IMR-90 (cell line): ENCODE data around the gene TYRO3. TPM values are rescaled to one million over a fixed set of nuclear protein-coding genes. Genes with fewer than 3 reads are reported as not detected.
A peak's percentile ranks its signal among the peaks of the same experiment; 100 is the strongest.

Experiments used
- ATAC-seq: fragments of 200-7000 bp; cut with Tn5 transposase; 2 replicates; pipeline ENCODE4 v1.9.1; 2020; ENCODE audit warnings: low read depth, mild to moderate bottlenecking, moderate library complexity
- BruUV-seq: library from RNA; stranded (reverse); fragments of 400-500 nt; replicated peaks from 2 replicates; lab custom pipeline; 2021; lab: Mats Ljungman, UMichigan
- CTCF ChIA-PET: fragments of 300-600 bp; formaldehyde crosslinking; extraction: SDS; loops from one replicate; lab custom pipeline; 2021; ENCODE audit warnings: antibody characterized with exemption; lab: Yijun Ruan, JAX
- POLR2A ChIA-PET: fragments of 300-600 bp; sonication (Branson Sonifier 250); formaldehyde crosslinking; loops from one replicate; lab custom pipeline; 2022; ENCODE audit warnings: antibody characterized with exemption; ENCODE audit not compliant: unreplicated experiment; lab: Charles Lee
- DNase-seq: peaks from one replicate; pipeline ENCODE4 v3.0.0; 2013
- H2AFZ ChIP-seq: replicated peaks from 2 replicates; pipeline ENCODE3; 2013; ENCODE audit warnings: low read length, mild to moderate bottlenecking; ENCODE audit not compliant: poor library complexity
- H2AK5ac ChIP-seq: 2 replicates; pipeline ENCODE4 v1.6.1; 2013; ENCODE audit warnings: low read depth, low read length, inconsistent platforms
- H2AK9ac ChIP-seq: replicated peaks from 2 replicates; pipeline ENCODE3; 2013; ENCODE audit warnings: mild to moderate bottlenecking, low read depth, low read length, moderate library complexity; ENCODE audit not compliant: poor library complexity
- H2BK120ac ChIP-seq: 2 replicates; pipeline ENCODE4 v1.6.1; 2013; ENCODE audit warnings: low read depth, low read length, inconsistent platforms
- H2BK15ac ChIP-seq: 3 replicates; pipeline ENCODE4 v1.6.1; 2013; ENCODE audit warnings: low read depth, low read length, inconsistent platforms
- H2BK20ac ChIP-seq: 2 replicates; pipeline ENCODE4 v1.6.1; 2013; ENCODE audit warnings: low read depth, mild to moderate bottlenecking, inconsistent platforms, low read length, moderate library complexity
- H2BK5ac ChIP-seq: 2 replicates; pipeline ENCODE4 v1.6.1; 2013; ENCODE audit warnings: mild to moderate bottlenecking, low read depth, low read length, inconsistent platforms; ENCODE audit not compliant: poor library complexity, severe bottlenecking
- H3K14ac ChIP-seq: replicated peaks from 2 replicates; pipeline ENCODE4 v1.6.1; 2013; ENCODE audit warnings: low read depth, low read length, inconsistent platforms
- H3K18ac ChIP-seq: 2 replicates; pipeline ENCODE4 v1.6.1; 2013; ENCODE audit warnings: low read depth, low read length, control low read depth
- H3K23ac ChIP-seq: 2 replicates; pipeline ENCODE4 v1.6.1; 2013; ENCODE audit warnings: low read depth, low read length, inconsistent platforms
- H3K27ac ChIP-seq: 2 replicates; pipeline ENCODE4 v1.5.1; 2013; ENCODE audit warnings: mild to moderate bottlenecking, control low read depth, low read length; ENCODE audit not compliant: insufficient read depth
- H3K27me3 ChIP-seq: 2 replicates; pipeline ENCODE4 v1.6.1; 2013; ENCODE audit warnings: low read length; ENCODE audit not compliant: control insufficient read depth, insufficient read depth
- H3K36me3 ChIP-seq: 2 replicates; pipeline ENCODE4 v1.6.1; 2013; ENCODE audit warnings: low read length, mixed read lengths; ENCODE audit not compliant: control insufficient read depth, insufficient read depth
- H3K4ac ChIP-seq: 2 replicates; pipeline ENCODE4 v1.6.1; 2013; ENCODE audit warnings: low read depth, low read length, inconsistent platforms
- H3K4me1 ChIP-seq: 2 replicates; pipeline ENCODE4 v1.6.1; 2013; ENCODE audit warnings: low read length, mixed read lengths; ENCODE audit not compliant: control insufficient read depth, insufficient read depth
- H3K4me2 ChIP-seq: 2 replicates; pipeline ENCODE4 v1.6.1; 2013; ENCODE audit warnings: low read depth, mild to moderate bottlenecking, control low read depth, low read length, moderate library complexity
- H3K4me3 ChIP-seq: 2 replicates; pipeline ENCODE4 v1.5.1; 2013; ENCODE audit warnings: low read depth, mild to moderate bottlenecking, control low read depth, low read length, moderate library complexity; ENCODE audit not compliant: insufficient read depth
- H3K56ac ChIP-seq: 2 replicates; pipeline ENCODE4 v1.6.1; 2013; ENCODE audit warnings: low read length, inconsistent platforms; ENCODE audit not compliant: insufficient read depth; ENCODE audit errors: extremely low read depth
- H3K79me1 ChIP-seq, 2 experiments: 2 replicates each; pipeline ENCODE4 v1.6.1; 2013; ENCODE audit warnings: low read length in 2 of 2, inconsistent platforms in 1 of 2, low read depth in 1 of 2
- H3K9ac ChIP-seq: 2 replicates; pipeline ENCODE4 v1.6.1; 2013; ENCODE audit warnings: low read depth, low read length, control low read depth
- H3K9me1 ChIP-seq: 2 replicates; pipeline ENCODE4 v1.6.1; 2013; ENCODE audit warnings: low read length, inconsistent platforms; ENCODE audit not compliant: insufficient read depth
- H3K9me3 ChIP-seq: 2 replicates; pipeline ENCODE4 v1.6.1; 2013; ENCODE audit warnings: low read length; ENCODE audit not compliant: control insufficient read depth, insufficient read depth
- H4K20me1 ChIP-seq: 2 replicates; pipeline ENCODE4 v1.6.1; 2013; ENCODE audit warnings: low read length, inconsistent platforms; ENCODE audit not compliant: insufficient read depth
- H4K5ac ChIP-seq: 2 replicates; pipeline ENCODE4 v1.6.1; 2013; ENCODE audit warnings: mild to moderate bottlenecking, low read depth, low read length, control low read depth
- H4K8ac ChIP-seq, 2 experiments: 2 replicates each; pipeline ENCODE4 v1.6.1; 2013; ENCODE audit warnings: low read depth in 2 of 2, low read length in 2 of 2, control low read depth in 1 of 2, inconsistent platforms in 1 of 2
- H4K91ac ChIP-seq: 2 replicates; pipeline ENCODE4 v1.6.1; 2013; ENCODE audit warnings: low read depth, low read length, inconsistent platforms; ENCODE audit not compliant: insufficient read depth
- BHLHE40 ChIP-seq: fragments of 150-350 bp; IDR thresholded peaks from 2 replicates; pipeline ENCODE4 v1.6.1; 2016; ENCODE audit warnings: mild to moderate bottlenecking, low read depth, low read length
- CEBPB ChIP-seq: IDR thresholded peaks from 2 replicates; pipeline ENCODE4 v1.6.1; 2012; ENCODE audit warnings: low read depth, low read length, improper control_type of control experiment
- CHD1 ChIP-seq: IDR thresholded peaks from 2 replicates; pipeline ENCODE4 v1.6.1; 2012; ENCODE audit warnings: low read depth, low read length, improper control_type of control experiment
- FOS ChIP-seq: fragments of 150-350 bp; IDR thresholded peaks from 2 replicates; pipeline ENCODE4 v1.6.1; 2016; ENCODE audit warnings: low read depth, low read length
- MAFK ChIP-seq: IDR thresholded peaks from 2 replicates; pipeline ENCODE4 v1.6.1; 2012; ENCODE audit warnings: low read depth, low read length, improper control_type of control experiment
- MAZ ChIP-seq: IDR thresholded peaks from 2 replicates; pipeline ENCODE4 v1.6.1; 2012; ENCODE audit warnings: low read depth, mild to moderate bottlenecking, low read length, improper control_type of control experiment, moderate library complexity, borderline replicate concordance
- MXI1 ChIP-seq: IDR thresholded peaks from 2 replicates; pipeline ENCODE4 v1.6.1; 2012; ENCODE audit warnings: low read depth, mild to moderate bottlenecking, low read length, moderate library complexity, borderline replicate concordance
- NFE2L2 ChIP-seq: fragments of 150-350 bp; IDR thresholded peaks from 2 replicates; pipeline ENCODE4 v1.6.1; 2016; ENCODE audit warnings: low read depth, mild to moderate bottlenecking, low read length
- POLR2A ChIP-seq: IDR thresholded peaks from 2 replicates; pipeline ENCODE4 v1.6.1; 2012; ENCODE audit warnings: mild to moderate bottlenecking, low read depth, low read length
- RAD21 ChIP-seq: IDR thresholded peaks from 2 replicates; pipeline ENCODE4 v1.6.1; 2012; ENCODE audit warnings: low read length, improper control_type of control experiment
- RCOR1 ChIP-seq: IDR thresholded peaks from 2 replicates; pipeline ENCODE4 v1.6.1; 2012; ENCODE audit warnings: mild to moderate bottlenecking, low read length, improper control_type of control experiment; ENCODE audit not compliant: insufficient replicate concordance
- RFX5 ChIP-seq: IDR thresholded peaks from 2 replicates; pipeline ENCODE4 v1.8.0; 2012; ENCODE audit warnings: low read depth, mild to moderate bottlenecking, low read length, moderate library complexity
- SMC3 ChIP-seq: fragments of 150-350 bp; IDR thresholded peaks from 2 replicates; pipeline ENCODE4 v1.6.1; 2016; ENCODE audit warnings: low read depth, mild to moderate bottlenecking, antibody characterized with exemption, low read length, moderate library complexity
- WGBS, 2 experiments: methylation state at CpG; one replicate each; pipeline versions ENCODE4 v1.1.5 to v1.1.7; 2013; ENCODE audit warnings: missing lambda C conversion rate in 2 of 2; ENCODE audit not compliant: insufficient read length in 1 of 2; ENCODE audit errors: extremely low coverage in 2 of 2; 5-methylcytosine and 5-hydroxymethylcytosine counted together
- dilution Hi-C: fragments of 300-500 bp; cut with HindIII; formaldehyde crosslinking; loops from one replicate; pipeline ENCODE4 v1.14.3; 2018; ENCODE audit warnings: low sequenced_read_pairs; ENCODE audit not compliant: unreplicated experiment
- in situ Hi-C: fragments of 300-500 bp; cut with MboI; formaldehyde crosslinking; loops from 3 replicates; pipeline ENCODE4 v1.14.3; 2019; ENCODE audit warnings: low sequenced_read_pairs, inconsistent platforms, mixed read lengths
- intact Hi-C: fragments of 100-400 bp; cut with micrococcal nuclease; formaldehyde crosslinking; loops from 2 replicates; pipeline ENCODE4 v1.10.0; 2022
- polyA plus RNA-seq, 3 experiments: library from polyadenylated mRNA; depleted of rRNA; stranded (reverse); fragments of >200 nt; gene quantifications; 2 replicates each; pipeline ENCODE4 v1.2.3, GENCODE V29; 2012; ENCODE audit warnings: low replicate concordance in 1 of 3
- total RNA-seq: library from RNA; depleted of rRNA; stranded (reverse); fragments of >200 nt; gene quantifications from 2 replicates; pipeline ENCODE4 v1.2.3, GENCODE V29; 2012
- TF ChIP-seq, protein P1 (sequence below): fragments of 150-350 bp; IDR thresholded peaks from 2 replicates; pipeline ENCODE4 v1.6.1; 2017; ENCODE audit warnings: mild to moderate bottlenecking, antibody characterized with exemption, low read length, low read depth
- TF ChIP-seq, protein P2 (sequence below): conservative IDR thresholded peaks from 2 replicates; pipeline ENCODE4 v1.5.1; 2012; ENCODE audit warnings: mild to moderate bottlenecking, low read depth, low read length, improper control_type of control experiment

Gene TYRO3
- total and polyA plus RNA-seq, 2 of the 4 experiments (the other 2 are of a cell fraction), result 11.5 to 18.4 TPM

DNA sequence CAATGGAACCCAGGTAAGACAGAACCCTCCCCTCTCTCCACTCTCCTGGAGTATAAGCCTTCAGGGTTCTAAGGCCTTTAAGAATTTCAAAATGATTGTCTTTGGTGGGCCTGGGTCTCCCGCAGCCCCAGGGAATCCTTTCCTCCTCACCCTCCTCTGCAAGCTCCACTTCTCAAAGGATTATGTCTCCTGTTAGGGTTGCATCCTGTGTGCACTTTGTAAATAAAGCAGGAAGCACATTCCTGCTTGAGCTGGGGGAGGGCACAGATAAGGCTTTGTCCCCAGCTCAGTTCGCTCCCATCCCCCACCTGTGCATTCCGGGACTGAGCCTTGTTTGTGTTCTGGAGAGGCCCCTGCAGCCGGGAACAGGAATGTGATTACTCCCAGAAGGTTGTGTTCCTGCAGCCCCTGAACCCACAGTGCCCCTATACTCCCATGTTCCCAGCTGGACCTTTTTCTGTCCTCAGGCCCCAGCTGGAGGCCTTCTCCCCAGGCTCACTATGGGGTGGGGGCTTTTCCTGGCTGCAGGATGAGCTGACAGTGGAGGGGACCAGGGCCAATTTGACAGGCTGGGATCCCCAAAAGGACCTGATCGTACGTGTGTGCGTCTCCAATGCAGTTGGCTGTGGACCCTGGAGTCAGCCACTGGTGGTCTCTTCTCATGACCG lies 9.5 kb downstream of the TYRO3 start:
- in situ Hi-C loops, result no loop called here
- 53% methylated on average over 3 of the region's 8 CpGs; no CpG with 5 or more reads in 1 of the 2 experiments for WGBS, 2 experiments
- Histone ChIP-seq H4K20me1 (no peaks in the 10 kb centered on the region), H4K8ac (peak overlapping the region; percentile 78 to 92), H2BK20ac (peak overlapping the region; percentile 96), H3K27ac (peak overlapping the region; percentile 50; the same call in 1 of the 2 replicates), H3K9me3 (no peaks in the 10 kb centered on the region), H3K27me3 (no peaks in the 10 kb centered on the region), H3K56ac (peak overlapping the region; percentile 83; the same call in 1 of the 2 replicates), H3K18ac (peak overlapping the region; percentile 63), H4K5ac (peak overlapping the region; percentile 76), H3K36me3 (peaks cover 21% of the 10 kb centered on the region), H2AK9ac (peak overlapping the region; percentile 79), H3K4me3 (no peak overlapping the region), H2AK5ac (peak overlapping the region; percentile 94), H3K4ac (peak overlapping the region; percentile 96), H2AFZ (peak overlapping the region; percentile 71), H2BK15ac (peak overlapping the region; percentile 71; the same call in 1 of the 3 replicates), H3K14ac (peak overlapping the region; percentile 91), H2BK5ac (peak overlapping the region; percentile 2), H3K4me2 (peak overlapping the region; percentile 13; the same call in 1 of the 2 replicates), H3K9me1 (peaks cover 13% of the 10 kb centered on the region), H2BK120ac (peak overlapping the region; percentile 93), H3K79me1 (peaks cover 0 to 8% of the 10 kb centered on the region in 2 experiments; a peak in 1 of 4 replicates), H3K4me1 (peaks cover 16% of the 10 kb centered on the region), H3K9ac (peak overlapping the region; percentile 22), H4K91ac (peak overlapping the region; percentile 89), H3K23ac (peak overlapping the region; percentile 89)
- dilution Hi-C loops, result no loop called here
- DNase-seq (peak; percentile 37), ATAC-seq (peak; percentile 91)
- ChIA-PET POLR2A (no interaction called here), CTCF (interaction anchor here (0.8 kb wide), 1 partner anchor 17 kb away, joined by 5 read pairs; no protein-coding TSS in a partner anchor)
- BruUV-seq, result no TSS peak
- intact Hi-C loops, result no loop called here
- TF ChIP-seq MXI1 (no peak), RCOR1 (no peak), CHD1 (no peak), FOS (no peak), BHLHE40 (no peak), POLR2A (no peak), CEBPB (no peak), NFE2L2 (no peak), RAD21 (no peak), MAFK (no peak), SMC3 (no peak), MAZ (no peak), RFX5 (no peak)
- TF ChIP-seq, protein P1, sequence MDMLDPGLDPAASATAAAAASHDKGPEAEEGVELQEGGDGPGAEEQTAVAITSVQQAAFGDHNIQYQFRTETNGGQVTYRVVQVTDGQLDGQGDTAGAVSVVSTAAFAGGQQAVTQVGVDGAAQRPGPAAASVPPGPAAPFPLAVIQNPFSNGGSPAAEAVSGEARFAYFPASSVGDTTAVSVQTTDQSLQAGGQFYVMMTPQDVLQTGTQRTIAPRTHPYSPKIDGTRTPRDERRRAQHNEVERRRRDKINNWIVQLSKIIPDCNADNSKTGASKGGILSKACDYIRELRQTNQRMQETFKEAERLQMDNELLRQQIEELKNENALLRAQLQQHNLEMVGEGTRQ, result no peak
- TF ChIP-seq, protein P2, sequence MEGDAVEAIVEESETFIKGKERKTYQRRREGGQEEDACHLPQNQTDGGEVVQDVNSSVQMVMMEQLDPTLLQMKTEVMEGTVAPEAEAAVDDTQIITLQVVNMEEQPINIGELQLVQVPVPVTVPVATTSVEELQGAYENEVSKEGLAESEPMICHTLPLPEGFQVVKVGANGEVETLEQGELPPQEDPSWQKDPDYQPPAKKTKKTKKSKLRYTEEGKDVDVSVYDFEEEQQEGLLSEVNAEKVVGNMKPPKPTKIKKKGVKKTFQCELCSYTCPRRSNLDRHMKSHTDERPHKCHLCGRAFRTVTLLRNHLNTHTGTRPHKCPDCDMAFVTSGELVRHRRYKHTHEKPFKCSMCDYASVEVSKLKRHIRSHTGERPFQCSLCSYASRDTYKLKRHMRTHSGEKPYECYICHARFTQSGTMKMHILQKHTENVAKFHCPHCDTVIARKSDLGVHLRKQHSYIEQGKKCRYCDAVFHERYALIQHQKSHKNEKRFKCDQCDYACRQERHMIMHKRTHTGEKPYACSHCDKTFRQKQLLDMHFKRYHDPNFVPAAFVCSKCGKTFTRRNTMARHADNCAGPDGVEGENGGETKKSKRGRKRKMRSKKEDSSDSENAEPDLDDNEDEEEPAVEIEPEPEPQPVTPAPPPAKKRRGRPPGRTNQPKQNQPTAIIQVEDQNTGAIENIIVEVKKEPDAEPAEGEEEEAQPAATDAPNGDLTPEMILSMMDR, result no peak
